K562 (cell line): ENCODE measurements around the gene AKAP10. TPM values are rescaled to one million over a fixed set of nuclear protein-coding genes. Genes with fewer than 3 reads are reported as not detected.
A peak's percentile ranks its signal among the peaks of the same experiment; 100 is the strongest.

Experiments used
- BCL6 ChIP-seq: fragments of 250-450 bp; sonication (Bioruptor Pico); IDR thresholded peaks from 2 replicates; pipeline ENCODE4 v1.4.0; 2020
- BRF1 ChIP-seq: IDR thresholded peaks from 3 replicates; pipeline ENCODE4 v1.6.1; 2011; ENCODE audit warnings: borderline replicate concordance, mild to moderate bottlenecking; ENCODE audit not compliant: insufficient read length; ENCODE audit errors: extremely low read depth
- CAMTA2 ChIP-seq: fragments of 250-450 bp; sonication (Bioruptor Pico); conservative IDR thresholded peaks from 2 replicates; pipeline ENCODE4 v1.5.1; 2022
- CTBP1 ChIP-seq: fragments of 450-650 bp; IDR thresholded peaks from 2 replicates; pipeline ENCODE4 v1.6.1; 2016; ENCODE audit warnings: borderline replicate concordance
- FIP1L1 ChIP-seq: fragments of 200-400 bp; formaldehyde crosslinking; IDR thresholded peaks from 2 replicates; pipeline ENCODE4 v1.6.1; 2018; ENCODE audit warnings: mild to moderate bottlenecking, low read depth, low read length; ENCODE audit not compliant: poor library complexity, severe bottlenecking
- HNRNPK ChIP-seq: fragments of 200-400 bp; formaldehyde crosslinking; IDR thresholded peaks from one replicate; pipeline ENCODE4 v1.6.1; 2018; ENCODE audit warnings: mild to moderate bottlenecking, low read depth, low read length; ENCODE audit not compliant: poor library complexity, severe bottlenecking
- JUNB ChIP-seq: fragments of 450-650 bp; formaldehyde crosslinking; conservative IDR thresholded peaks from 2 replicates; pipeline ENCODE4 v1.4.0; 2020; ENCODE audit warnings: mild to moderate bottlenecking
- MTF1 ChIP-seq: fragments of 250-450 bp; sonication (Bioruptor Pico); IDR thresholded peaks from 2 replicates; pipeline ENCODE4 v1.9.0; 2021; ENCODE audit warnings: moderate library complexity, mild to moderate bottlenecking, inconsistent platforms, borderline replicate concordance
- MYC ChIP-seq, 2 experiments: fragments of 250-450 bp in 1 of 2; sonication (Bioruptor Pico) in 1 of 2; IDR thresholded peaks; 2 replicates each; pipeline versions ENCODE4 v1.5.1 to v1.6.1; 2012 to 2021; ENCODE audit warnings: low read depth in 2 of 2, borderline replicate concordance in 1 of 2, improper control_type of control experiment in 1 of 2, low read length in 1 of 2, mild to moderate bottlenecking in 1 of 2, moderate library complexity in 1 of 2
- NR2C1 ChIP-seq, 2 experiments: fragments of 450-650 bp; IDR thresholded peaks; 2 replicates each; pipeline ENCODE4 v1.6.1; 2017; ENCODE audit warnings: mild to moderate bottlenecking in 2 of 2, antibody characterized with exemption in 1 of 2, inconsistent platforms in 1 of 2, missing compliant biosample characterization in 1 of 2, missing genetic modification characterization in 1 of 2
- PHF21A ChIP-seq: fragments of 450-650 bp; IDR thresholded peaks from 2 replicates; pipeline ENCODE4 v1.6.1; 2017; ENCODE audit warnings: low read depth, borderline replicate concordance
- SMAD4 ChIP-seq: fragments of 250-450 bp; sonication (Bioruptor Pico); conservative IDR thresholded peaks from 2 replicates; pipeline ENCODE4 v1.8.0; 2021; ENCODE audit warnings: inconsistent platforms, mild to moderate bottlenecking, moderate library complexity
- STAT5B ChIP-seq: fragments of 250-450 bp; sonication (Bioruptor Pico); IDR thresholded peaks from 2 replicates; pipeline ENCODE4 v1.8.0; 2021; ENCODE audit warnings: mild to moderate bottlenecking, inconsistent platforms
- TAF15 ChIP-seq: fragments of 200-400 bp; formaldehyde crosslinking; IDR thresholded peaks from 2 replicates; pipeline ENCODE4 v1.6.1; 2017; ENCODE audit warnings: mild to moderate bottlenecking, low read depth, low read length, moderate library complexity
- TARDBP ChIP-seq: fragments of 450-650 bp; IDR thresholded peaks from 2 replicates; pipeline ENCODE4 v1.6.1; 2016
- ZNF133 ChIP-seq: fragments of 250-450 bp; sonication (Bioruptor Pico); IDR thresholded peaks from 2 replicates; pipeline ENCODE4 v1.4.0; 2020; ENCODE audit warnings: mild to moderate bottlenecking
- ZNF197 ChIP-seq: fragments of 200-800 bp; sonication (Bioruptor generic); IDR thresholded peaks from 2 replicates; pipeline ENCODE4 v1.6.1; 2016; ENCODE audit warnings: low read depth, missing genetic modification characterization, missing compliant biosample characterization
- ZNF384 ChIP-seq: IDR thresholded peaks from 2 replicates; pipeline ENCODE4 v1.6.1; 2012; ENCODE audit warnings: low read depth, low read length, improper control_type of control experiment
- ZNF644 ChIP-seq: fragments of 200-800 bp; sonication (Bioruptor generic); IDR thresholded peaks from 2 replicates; pipeline ENCODE4 v1.6.1; 2016; ENCODE audit warnings: low read depth, missing genetic modification characterization, missing compliant biosample characterization
- polyA plus RNA-seq, 8 experiments: library from polyadenylated mRNA; depleted of rRNA in 4 of 8; stranded (reverse) in 5 of 8; unstranded in 3 of 8; fragments of >200 nt; fragmentation: Nextera tagmentation in 2 of 8; fragmentation: Illumina TruSeq in 1 of 8; extraction: Ambion mirVana in 2 of 8; extraction: Trizol in 1 of 8; gene quantifications; 2 replicates each; pipeline versions ENCODE4 v1.2.1 to v1.2.3, GENCODE V29; 2011 to 2014; ENCODE audit warnings: inconsistent platforms in 1 of 8, missing spikeins in 1 of 8
- total RNA-seq, 7 experiments: library from RNA; depleted of rRNA in 6 of 7; stranded (reverse); fragments of >200 nt in 6 of 7; fragmentation: Illumina TruSeq in 2 of 7; extraction: Trizol in 2 of 7; gene quantifications; 2 replicates each; pipeline versions ENCODE4 v1.2.1 to v1.2.3, GENCODE V29; 2011 to 2021; ENCODE audit warnings: low replicate concordance in 1 of 7
- TF ChIP-seq, protein P1 (sequence below): sonication (generic); formaldehyde crosslinking; IDR thresholded peaks from 2 replicates; pipeline ENCODE4 v1.8.0; 2022; ENCODE audit warnings: mild to moderate bottlenecking, missing genetic modification reagents
- TF ChIP-seq, protein P2 (sequence below), 2 experiments: IDR thresholded peaks; 2 replicates each; pipeline ENCODE4 v1.6.1; 2012; ENCODE audit warnings: improper control_type of control experiment in 2 of 2, low read depth in 2 of 2, low read length in 2 of 2, borderline replicate concordance in 1 of 2

AKAP10 gene
- total and polyA plus RNA-seq, 9 of the 15 experiments (the other 6 are each of a cell fraction or from before 2014, with no cell fraction given): 4.0 to 20.3 (median 8.2) TPM

DNA sequence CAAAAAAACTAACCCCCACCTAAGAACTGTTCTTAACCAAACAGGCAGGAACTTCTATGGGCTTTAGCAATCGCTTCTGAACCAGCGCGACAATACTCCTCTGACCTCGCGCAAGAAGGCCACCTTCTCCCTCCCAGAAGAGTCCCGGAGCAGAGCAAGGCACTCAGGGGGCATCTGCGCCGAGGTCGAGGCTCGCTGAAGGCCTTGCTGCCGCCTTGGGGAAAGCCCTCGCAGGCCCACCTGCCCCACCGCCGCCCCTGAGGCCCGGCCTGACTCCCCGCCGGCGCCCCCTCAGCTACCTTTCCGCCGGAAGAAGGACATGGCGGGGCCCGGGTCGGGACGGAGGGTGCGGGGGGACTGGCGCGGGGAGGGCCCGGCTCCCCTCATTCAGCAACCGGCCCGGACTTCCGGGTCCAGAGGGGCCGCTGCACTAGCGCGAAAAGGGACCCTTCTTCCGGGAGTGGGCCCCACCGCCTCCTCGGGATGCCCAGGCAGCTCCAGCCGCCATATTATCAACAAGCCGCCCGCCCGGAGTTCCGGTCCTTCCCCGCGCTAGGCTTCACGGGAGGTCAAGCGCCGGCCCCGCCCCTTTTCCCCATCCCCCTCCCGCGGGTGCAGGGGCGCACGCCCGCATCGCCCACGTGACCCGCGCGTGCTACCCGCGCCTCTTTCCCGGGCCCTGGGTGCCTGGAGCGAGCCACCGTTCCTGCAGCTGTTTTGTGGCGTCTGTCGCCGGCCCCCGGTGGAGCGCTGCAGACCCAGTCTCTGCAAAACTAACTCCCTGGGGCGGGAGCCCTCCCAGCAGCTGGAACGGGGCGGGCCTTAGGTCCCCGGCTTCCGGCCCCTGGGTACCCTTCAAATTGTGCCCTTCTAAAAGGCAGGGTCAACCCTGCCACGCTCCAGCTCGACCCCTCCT, at the start of gene AKAP10 (continued):
- TF ChIP-seq, protein P1, sequence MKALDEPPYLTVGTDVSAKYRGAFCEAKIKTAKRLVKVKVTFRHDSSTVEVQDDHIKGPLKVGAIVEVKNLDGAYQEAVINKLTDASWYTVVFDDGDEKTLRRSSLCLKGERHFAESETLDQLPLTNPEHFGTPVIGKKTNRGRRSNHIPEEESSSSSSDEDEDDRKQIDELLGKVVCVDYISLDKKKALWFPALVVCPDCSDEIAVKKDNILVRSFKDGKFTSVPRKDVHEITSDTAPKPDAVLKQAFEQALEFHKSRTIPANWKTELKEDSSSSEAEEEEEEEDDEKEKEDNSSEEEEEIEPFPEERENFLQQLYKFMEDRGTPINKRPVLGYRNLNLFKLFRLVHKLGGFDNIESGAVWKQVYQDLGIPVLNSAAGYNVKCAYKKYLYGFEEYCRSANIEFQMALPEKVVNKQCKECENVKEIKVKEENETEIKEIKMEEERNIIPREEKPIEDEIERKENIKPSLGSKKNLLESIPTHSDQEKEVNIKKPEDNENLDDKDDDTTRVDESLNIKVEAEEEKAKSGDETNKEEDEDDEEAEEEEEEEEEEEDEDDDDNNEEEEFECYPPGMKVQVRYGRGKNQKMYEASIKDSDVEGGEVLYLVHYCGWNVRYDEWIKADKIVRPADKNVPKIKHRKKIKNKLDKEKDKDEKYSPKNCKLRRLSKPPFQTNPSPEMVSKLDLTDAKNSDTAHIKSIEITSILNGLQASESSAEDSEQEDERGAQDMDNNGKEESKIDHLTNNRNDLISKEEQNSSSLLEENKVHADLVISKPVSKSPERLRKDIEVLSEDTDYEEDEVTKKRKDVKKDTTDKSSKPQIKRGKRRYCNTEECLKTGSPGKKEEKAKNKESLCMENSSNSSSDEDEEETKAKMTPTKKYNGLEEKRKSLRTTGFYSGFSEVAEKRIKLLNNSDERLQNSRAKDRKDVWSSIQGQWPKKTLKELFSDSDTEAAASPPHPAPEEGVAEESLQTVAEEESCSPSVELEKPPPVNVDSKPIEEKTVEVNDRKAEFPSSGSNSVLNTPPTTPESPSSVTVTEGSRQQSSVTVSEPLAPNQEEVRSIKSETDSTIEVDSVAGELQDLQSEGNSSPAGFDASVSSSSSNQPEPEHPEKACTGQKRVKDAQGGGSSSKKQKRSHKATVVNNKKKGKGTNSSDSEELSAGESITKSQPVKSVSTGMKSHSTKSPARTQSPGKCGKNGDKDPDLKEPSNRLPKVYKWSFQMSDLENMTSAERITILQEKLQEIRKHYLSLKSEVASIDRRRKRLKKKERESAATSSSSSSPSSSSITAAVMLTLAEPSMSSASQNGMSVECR (CRISPR knock-in tag): peak; percentile 58; the same call in 1 of the 2 replicates
- TF ChIP-seq NR2C1 (IDR thresholded peaks at IDR 0.05): peak; percentile 64
- peak; percentile 76 for TF ChIP-seq NR2C1 (tag; IDR thresholded peaks at IDR 0.05)
- TF ChIP-seq BRF1: no peak
- peak; percentile 80 for TF ChIP-seq FIP1L1
- TF ChIP-seq, protein P2, sequence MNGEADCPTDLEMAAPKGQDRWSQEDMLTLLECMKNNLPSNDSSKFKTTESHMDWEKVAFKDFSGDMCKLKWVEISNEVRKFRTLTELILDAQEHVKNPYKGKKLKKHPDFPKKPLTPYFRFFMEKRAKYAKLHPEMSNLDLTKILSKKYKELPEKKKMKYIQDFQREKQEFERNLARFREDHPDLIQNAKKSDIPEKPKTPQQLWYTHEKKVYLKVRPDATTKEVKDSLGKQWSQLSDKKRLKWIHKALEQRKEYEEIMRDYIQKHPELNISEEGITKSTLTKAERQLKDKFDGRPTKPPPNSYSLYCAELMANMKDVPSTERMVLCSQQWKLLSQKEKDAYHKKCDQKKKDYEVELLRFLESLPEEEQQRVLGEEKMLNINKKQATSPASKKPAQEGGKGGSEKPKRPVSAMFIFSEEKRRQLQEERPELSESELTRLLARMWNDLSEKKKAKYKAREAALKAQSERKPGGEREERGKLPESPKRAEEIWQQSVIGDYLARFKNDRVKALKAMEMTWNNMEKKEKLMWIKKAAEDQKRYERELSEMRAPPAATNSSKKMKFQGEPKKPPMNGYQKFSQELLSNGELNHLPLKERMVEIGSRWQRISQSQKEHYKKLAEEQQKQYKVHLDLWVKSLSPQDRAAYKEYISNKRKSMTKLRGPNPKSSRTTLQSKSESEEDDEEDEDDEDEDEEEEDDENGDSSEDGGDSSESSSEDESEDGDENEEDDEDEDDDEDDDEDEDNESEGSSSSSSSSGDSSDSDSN (IDR thresholded peaks at IDR 0.05; ENCODE audit: borderline replicate concordance in 1 of 2, low read depth in 2 of 2, low read length in 2 of 2): 0 out of 4 replicates have a peak, but pooled peaks of 1 of the 2 experiments have one; percentile 18
- no peak for TF ChIP-seq MTF1 (CRISPR knock-in tag)
- TF ChIP-seq PHF21A: no peak
- no peak for TF ChIP-seq HNRNPK
- TF ChIP-seq JUNB (CRISPR knock-in tag): no peak
- TF ChIP-seq TAF15: no peak
- no peak for TF ChIP-seq STAT5B (CRISPR knock-in tag)
- no peak for TF ChIP-seq TARDBP
- TF ChIP-seq ZNF197 (CRISPR knock-in tag): no peak
- TF ChIP-seq ZNF644 (tag): no peak
- peak; percentile 88 for TF ChIP-seq MYC (IDR thresholded peaks at IDR 0.05; ENCODE audit: low read depth, low read length)
- no peak for TF ChIP-seq MYC (CRISPR knock-in tag; IDR thresholded peaks at IDR 0.05; ENCODE audit: borderline replicate concordance, low read depth)
- no peak for TF ChIP-seq CAMTA2
- peak; percentile 16; the same call in 1 of the 2 replicates for TF ChIP-seq CTBP1
- TF ChIP-seq ZNF133 (CRISPR knock-in tag): no peak
- TF ChIP-seq ZNF384: no peak
- no peak for TF ChIP-seq BCL6 (CRISPR knock-in tag)
- TF ChIP-seq SMAD4 (CRISPR knock-in tag): 0 out of 2 replicates have a peak, but pooled peaks have one; percentile 45
